T-cell (primary cell): ENCODE measurements around the gene MAPKAP1. TPM values are rescaled to one million over a fixed set of nuclear protein-coding genes. Genes with fewer than 3 reads are reported as not detected.

Experiments
- ATAC-seq, 4 experiments: fragments of 200-7000 bp in 3 of 4; fragments of 150-1000 bp in 1 of 4; cut with Tn5 transposase; replicated peaks in 1 of 4; 1 replicate in 3 of 4; 2 replicates in 1 of 4; pipeline ENCODE4 v1.10.0; 2021; ENCODE audit warnings: moderate library complexity in 3 of 4, mild to moderate bottlenecking in 2 of 4, moderate number of reproducible peaks in 1 of 4
- CTCF ChIA-PET, 2 donors: fragments of 300-600 bp; sonication (Branson Sonifier 250); formaldehyde crosslinking; loops; one replicate each; lab custom pipeline; 2022; ENCODE audit warnings: antibody characterized with exemption in 2 of 2; lab: Charles Lee
- POLR2A ChIA-PET, 2 donors: fragments of 300-600 bp; sonication (Branson Sonifier 250); formaldehyde crosslinking; loops; one replicate each; lab custom pipeline; 2022; ENCODE audit warnings: antibody characterized with exemption in 2 of 2; lab: Charles Lee
- DNase-seq, 35 experiments: peaks; one replicate each; pipeline versions ENCODE4 v3.0.0 to v3.0.0-alpha.2; 2013 to 2023
- H3K27ac ChIP-seq: one replicate; pipeline ENCODE4 v1.5.1; 2013; ENCODE audit warnings: low read length
- H3K27me3 ChIP-seq, 2 experiments: replicated peaks in 1 of 2; 1 replicate in 1 of 2; 2 replicates in 1 of 2; pipeline versions ENCODE4 v1.6.1 to v1.7.0; 2013; ENCODE audit warnings: low read length in 1 of 2, mixed read lengths in 1 of 2; ENCODE audit not compliant: control insufficient read depth in 2 of 2, insufficient read depth in 2 of 2; ENCODE audit errors: extremely low read depth in 1 of 2
- H3K36me3 ChIP-seq, 2 donors: 1 replicate in 1 of 2; 2 replicates in 1 of 2; pipeline versions ENCODE4 v1.6.1 to v1.7.0; 2013; ENCODE audit warnings: low read length in 1 of 2; ENCODE audit not compliant: control insufficient read depth in 2 of 2, insufficient read depth in 1 of 2; ENCODE audit errors: extremely low read depth in 1 of 2
- H3K4me1 ChIP-seq, 2 experiments: 1 replicate in 1 of 2; 2 replicates in 1 of 2; pipeline versions ENCODE4 v1.6.1 to v1.7.0; 2013; ENCODE audit warnings: low read length in 2 of 2, mixed read lengths in 1 of 2; ENCODE audit not compliant: insufficient read depth in 2 of 2, control insufficient read depth in 1 of 2; ENCODE audit errors: extremely low read depth in 1 of 2
- H3K4me3 ChIP-seq, 2 donors: 1 replicate in 1 of 2; 2 replicates in 1 of 2; pipeline versions ENCODE4 v1.5.1 to v1.7.0; 2013; ENCODE audit warnings: mild to moderate bottlenecking in 2 of 2, low read length in 1 of 2, moderate library complexity in 1 of 2; ENCODE audit not compliant: control insufficient read depth in 1 of 2; ENCODE audit errors: extremely low read depth in 1 of 2
- H3K9me3 ChIP-seq: 2 replicates; pipeline ENCODE4 v1.7.0; 2013
- H3K27ac Mint-ChIP-seq, 2 donors: one replicate each; pipeline ENCODE4 v1.8.0; 2020 to 2021; ENCODE audit warnings: mild to moderate bottlenecking in 2 of 2, mixed read lengths in 2 of 2
- H3K27me3 Mint-ChIP-seq, 2 donors: one replicate each; pipeline ENCODE4 v1.8.0; 2021 to 2022; ENCODE audit warnings: mixed read lengths in 2 of 2
- H3K36me3 Mint-ChIP-seq: one replicate; pipeline ENCODE4 v1.8.0; 2021; ENCODE audit warnings: mixed read lengths
- H3K4me1 Mint-ChIP-seq, 3 donors: one replicate each; pipeline ENCODE4 v1.8.0; 2020 to 2022; ENCODE audit warnings: mixed read lengths in 3 of 3, mild to moderate bottlenecking in 1 of 3
- H3K4me3 Mint-ChIP-seq, 3 donors: one replicate each; pipeline ENCODE4 v1.8.0; 2020 to 2022; ENCODE audit warnings: mild to moderate bottlenecking in 3 of 3, mixed read lengths in 3 of 3, moderate library complexity in 3 of 3
- H3K9me3 Mint-ChIP-seq, 3 donors: one replicate each; pipeline ENCODE4 v1.8.0; 2020 to 2022; ENCODE audit warnings: mixed read lengths in 3 of 3
- WGBS: methylation state at CpG from one replicate; pipeline ENCODE4 v1.1.5; 2013; ENCODE audit warnings: missing lambda C conversion rate; ENCODE audit not compliant: insufficient coverage; 5-methylcytosine and 5-hydroxymethylcytosine counted together
- total RNA-seq, 35 experiments: library from RNA in 6 of 35; stranded (reverse) in 6 of 35; fragments of 120-200 nt in 1 of 35; gene quantifications; one replicate each; pipeline versions ENCODE4 v1.2.1 to v1.2.4 and lab custom pipeline; 2013 to 2026

The MAPKAP1 gene
- total RNA-seq, 5 donors from 2014 or later (not counting 1 experiment from before 2014, with no cell fraction given): 50.2 to 60.3 (median 55.6) TPM

- ATAC-seq (no peak), DNase-seq (no peak)
- H3K27me3 ChIP-seq: no peaks in the 10 kb centered on the region
- ChIA-PET POLR2A (no interaction called here), CTCF (interaction anchor here in 1 of 2 donors (0.5 kb wide), 1 partner anchor 9 kb away, joined by 3 read pairs; no protein-coding TSS in a partner anchor)
- H3K27me3 Mint-ChIP-seq: no peaks in the 10 kb centered on the region
- peaks cover 0 to 6% of the 10 kb centered on the region in 2 donors for H3K36me3 ChIP-seq
- H3K4me1 ChIP-seq: peaks cover 12 to 19% of the 10 kb centered on the region in 2 experiments
- no peaks in the 10 kb centered on the region for H3K9me3 ChIP-seq
- H3K36me3 Mint-ChIP-seq: peaks cover 16% of the 10 kb centered on the region
- WGBS: 96% methylated on average over 2 of the region's 3 CpGs
- no peaks in the 10 kb centered on the region for H3K9me3 Mint-ChIP-seq
- peak overlapping the region in 1 of 2 donors; percentile 79 for H3K27ac Mint-ChIP-seq
- no peak overlapping the region for H3K4me3 ChIP-seq
- H3K4me1 Mint-ChIP-seq: peaks cover 33 to 44% (median 38%) of the 10 kb centered on the region in 3 donors
- no peak overlapping the region for H3K27ac ChIP-seq
- no peak overlapping the region for H3K4me3 Mint-ChIP-seq
Measured at GRCh38 chr9:125523681-125524080, 183.3 kb downstream of the MAPKAP1 start.

- Mint-ChIP-seq H3K27ac (peak overlapping the region; percentile 74 to 84), H3K4me1 (peaks cover 33 to 41% (median 38%) of the 10 kb centered on the region in 3 donors), H3K27me3 (no peaks in the 10 kb centered on the region), H3K36me3 (peaks cover 11% of the 10 kb centered on the region), H3K9me3 (no peaks in the 10 kb centered on the region), H3K4me3 (peak overlapping the region in 1 of 3 donors; percentile 41)
- no peaks in the 10 kb centered on the region for H3K9me3 ChIP-seq
- H3K27me3 ChIP-seq: no peaks in the 10 kb centered on the region
- 100% methylated on average over 3 of the region's 5 CpGs for WGBS
- peaks cover 12 to 19% of the 10 kb centered on the region in 2 experiments for H3K4me1 ChIP-seq
- ChIA-PET POLR2A (no interaction called here), CTCF (no interaction called here)
- H3K27ac ChIP-seq: peak overlapping the region; percentile 2
- H3K4me3 ChIP-seq: no peak overlapping the region
- DNase-seq (peak in 1 of 35 experiments; percentile 5), ATAC-seq (no peak)
- peaks cover 0 to 6% of the 10 kb centered on the region in 2 donors for H3K36me3 ChIP-seq
Measured at GRCh38 chr9:125522328-125522725, 184.7 kb downstream of the MAPKAP1 start.

GRCh38 chr9:125521462-125522327, 185.3 kb downstream of the MAPKAP1 start:
- peak overlapping the region; percentile 2 for H3K27ac ChIP-seq
- CTCF ChIA-PET: interaction anchor here in 1 of 2 donors (0.6 to 1.0 kb wide), 3 partner anchors 10 to 971 kb away, joined by 3 to 4 read pairs (median 3); no protein-coding TSS in a partner anchor
- H3K4me1 Mint-ChIP-seq: peaks cover 33 to 40% (median 38%) of the 10 kb centered on the region in 3 donors

GRCh38 chr9:125519734-125520133, 187.3 kb downstream of the MAPKAP1 start:
- ChIA-PET POLR2A (no interaction called here), CTCF (no interaction called here)
- Mint-ChIP-seq H3K27ac (no peak overlapping the region), H3K4me3 (no peak overlapping the region), H3K4me1 (peaks cover 30 to 41% (median 37%) of the 10 kb centered on the region in 3 donors), H3K27me3 (no peaks in the 10 kb centered on the region), H3K36me3 (peaks cover 21% of the 10 kb centered on the region), H3K9me3 (no peaks in the 10 kb centered on the region)
- peaks cover 0 to 5% of the 10 kb centered on the region in 2 donors for H3K36me3 ChIP-seq
- H3K9me3 ChIP-seq: no peaks in the 10 kb centered on the region
- H3K27me3 ChIP-seq: no peaks in the 10 kb centered on the region
- WGBS: no CpG with 5 or more reads among the region's 3 CpGs
- ATAC-seq (no peak), DNase-seq (no peak)
- no peak overlapping the region for H3K27ac ChIP-seq
- peaks cover 12 to 19% of the 10 kb centered on the region in 2 experiments for H3K4me1 ChIP-seq
- H3K4me3 ChIP-seq: no peak overlapping the region

More at GRCh38 chr9:125521462-125522327, 185.3 kb downstream of the MAPKAP1 start:
- H3K36me3 Mint-ChIP-seq: peaks cover 17% of the 10 kb centered on the region
- H3K27me3 ChIP-seq: no peaks in the 10 kb centered on the region
- H3K4me3 Mint-ChIP-seq: peak overlapping the region in 2 of 3 donors; percentile 21 to 41
- DNase-seq: peak in 18 of 35 experiments; percentile 2 to 65 (median 17)
- 40% methylated on average over 1 of the region's 3 CpGs for WGBS
- H3K27ac Mint-ChIP-seq: peak overlapping the region; percentile 74 to 84
- no peaks in the 10 kb centered on the region for H3K27me3 Mint-ChIP-seq
- no peak overlapping the region for H3K4me3 ChIP-seq
- peaks cover 0 to 6% of the 10 kb centered on the region in 2 donors for H3K36me3 ChIP-seq
- H3K9me3 Mint-ChIP-seq: no peaks in the 10 kb centered on the region
- no peaks in the 10 kb centered on the region for H3K9me3 ChIP-seq
- H3K4me1 ChIP-seq: peaks cover 12 to 19% of the 10 kb centered on the region in 2 experiments
- peak; percentile 94 to 99 (median 98) for ATAC-seq
- POLR2A ChIA-PET: no interaction called here

- CTCF ChIA-PET: interaction anchor here in 1 of 2 donors (0.6 kb wide), 1 partner anchor 477 kb away, joined by 3 read pairs; no protein-coding TSS in a partner anchor
- ATAC-seq: no peak
- H3K4me1 Mint-ChIP-seq: peaks cover 27 to 41% (median 34%) of the 10 kb centered on the region in 3 donors
Measured at GRCh38 chr9:125517577-125517976, 189.4 kb downstream of the MAPKAP1 start.

More at GRCh38 chr9:125517577-125517976, 189.4 kb downstream of the MAPKAP1 start:
- no CpG with 5 or more reads among the region's 4 CpGs for WGBS
- H3K27ac ChIP-seq: no peak overlapping the region
- Mint-ChIP-seq H3K4me3 (no peak overlapping the region), H3K27me3 (no peaks in the 10 kb centered on the region), H3K36me3 (peaks cover 23% of the 10 kb centered on the region), H3K9me3 (no peaks in the 10 kb centered on the region), H3K27ac (no peak overlapping the region)
- DNase-seq: no peak
- no peaks in the 10 kb centered on the region for H3K9me3 ChIP-seq
- POLR2A ChIA-PET: no interaction called here
- no peak overlapping the region for H3K4me3 ChIP-seq
- H3K27me3 ChIP-seq: no peaks in the 10 kb centered on the region
- H3K4me1 ChIP-seq: peaks cover 10 to 20% of the 10 kb centered on the region in 2 experiments
- peaks cover 0 to 5% of the 10 kb centered on the region in 2 donors for H3K36me3 ChIP-seq
